ENCODE results near the gene FAM219B. TPM values are rescaled to one million over a fixed set of nuclear protein-coding genes. Genes with fewer than 3 reads are reported as not detected.

Gene FAM219B
- total and polyA plus RNA-seq, 2 of the 8 experiments (the other 6 are each of a cell fraction or from before 2014, with no cell fraction given): 57.1 to 66.6 TPM

DNA sequence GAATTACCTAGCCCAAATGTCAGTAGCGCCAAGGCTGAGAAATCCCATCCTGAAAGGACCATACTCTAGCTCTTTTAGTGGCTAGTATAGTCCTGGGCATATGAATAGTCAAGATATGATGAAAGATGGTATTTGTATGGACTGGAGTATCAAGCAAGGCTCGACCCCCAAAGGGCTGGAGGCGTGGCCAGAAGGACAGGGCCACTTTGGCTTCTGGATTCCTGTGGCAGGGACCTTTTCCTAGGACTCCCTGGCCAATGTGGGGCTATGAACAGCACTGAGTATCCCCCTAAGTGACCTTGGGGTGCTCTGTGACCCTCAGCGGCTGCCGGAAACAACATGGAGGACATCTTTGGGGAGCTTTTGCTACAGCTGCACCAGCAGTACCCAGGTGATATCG, 10.8 kb downstream of the FAM219B start:
- Histone ChIP-seq H3K23me2 (ENCODE audit: low read depth, low read length) (no peaks in the 10 kb centered on the region), H3K27ac (ENCODE audit: low read depth, low read length) (no peak overlapping the region), H3K79me2 (ENCODE audit: control insufficient read depth in 1 of 2, insufficient read depth in 2 of 2, low read length in 2 of 2) (no peaks in the 10 kb centered on the region), H2BK15ac (ENCODE audit: low read length) (no peak overlapping the region), H2AFZ (ENCODE audit: low read length) (no peak overlapping the region), H3K9ac (replicated peaks in 1 of 4; ENCODE audit: extremely low read depth in 1 of 4, low read depth in 3 of 4, low read length in 3 of 4) (no peak overlapping the region), H3K56ac (replicated peaks; ENCODE audit: insufficient read length, low read depth, low read length) (no peak overlapping the region), H3K27me3 (replicated peaks in 1 of 4; ENCODE audit: control insufficient read depth in 3 of 4, extremely low read depth in 1 of 4, insufficient read depth in 3 of 4, low read length in 3 of 4) (no peaks in the 10 kb centered on the region), H3K4me3 (ENCODE audit: extremely low read depth in 1 of 4, insufficient read depth in 2 of 4, low read depth in 3 of 4, low read length in 4 of 4) (no peak overlapping the region), H4K5ac (ENCODE audit: insufficient read length, low read depth, low read length) (no peak overlapping the region), H3K23ac (ENCODE audit: insufficient read length) (no peak overlapping the region), H3K79me1 (ENCODE audit: low read depth, low read length) (no peaks in the 10 kb centered on the region), H2AK5ac (ENCODE audit: low read depth, low read length) (no peak overlapping the region), H3K14ac (ENCODE audit: insufficient read length) (no peak overlapping the region), H4K91ac (replicated peaks; ENCODE audit: insufficient read length, low read length) (no peak overlapping the region), H3K18ac (ENCODE audit: extremely low read depth, low read length) (no peak overlapping the region), H3K4me1 (replicated peaks in 1 of 4; ENCODE audit: control insufficient read depth in 3 of 4, insufficient read depth in 4 of 4, low read length in 3 of 4) (no peaks in the 10 kb centered on the region), H3K4ac (replicated peaks; ENCODE audit: insufficient read length, low read depth, low read length) (no peak overlapping the region), H2BK120ac (replicated peaks; ENCODE audit: low read depth, low read length) (no peak overlapping the region), H4K8ac (ENCODE audit: extremely low read depth, insufficient read depth, low read length) (no peak overlapping the region), H2BK20ac (ENCODE audit: low read length) (no peak overlapping the region), H3K36me3 (ENCODE audit: control insufficient read depth in 2 of 4, insufficient read depth in 4 of 4, low read length in 3 of 4) (peaks cover 16 to 46% (median 34%) of the 10 kb centered on the region in 4 experiments), H2BK5ac (ENCODE audit: low read depth, low read length) (no peak overlapping the region), H3K4me2 (ENCODE audit: insufficient read depth in 1 of 2, low read depth in 2 of 2, low read length in 2 of 2) (no peak overlapping the region), H4K20me1 (replicated peaks in 1 of 2; ENCODE audit: control insufficient read depth in 1 of 2, insufficient read depth in 2 of 2, low read length in 2 of 2) (peaks cover 1 to 6% of the 10 kb centered on the region in 2 experiments), H3K9me3 (ENCODE audit: insufficient read depth in 2 of 2, low read depth in 1 of 2, low read length in 1 of 2) (no peaks in the 10 kb centered on the region), H2BK12ac (ENCODE audit: low read depth, low read length) (no peak overlapping the region)
- FAIRE-seq (no peak), DNase-seq (ENCODE audit: low read depth in 1 of 2, low spot score in 2 of 2) (no peak)
- TF ChIP-seq BACH1 (IDR thresholded peaks at IDR 0.05; ENCODE audit: low read length) (no peak), EP300 (IDR thresholded peaks at IDR 0.05; ENCODE audit: borderline replicate concordance in 1 of 2, low read depth in 2 of 2, low read length in 2 of 2) (no peak), KDM1A (IDR thresholded peaks at IDR 0.05; ENCODE audit: borderline replicate concordance, low read length) (no peak), SUZ12 (IDR thresholded peaks at IDR 0.05; ENCODE audit: low read length) (no peak), ZNF274 (IDR thresholded peaks at IDR 0.05; ENCODE audit: borderline replicate concordance, extremely low read depth, low read length) (no peak), CBX5 (IDR thresholded peaks at IDR 0.05; ENCODE audit: low read depth, low read length) (no peak), POU5F1 (IDR thresholded peaks at IDR 0.05; ENCODE audit: low read depth, low read length) (no peak), RXRA (IDR thresholded peaks at IDR 0.05; ENCODE audit: insufficient read depth, low read depth, low read length) (no peak), NANOG (IDR thresholded peaks at IDR 0.05; ENCODE audit: insufficient read depth, low read depth, low read length, poor library complexity, severe bottlenecking) (no peak), SP1 (IDR thresholded peaks at IDR 0.05; ENCODE audit: low read depth, low read length) (no peak), BRCA1 (IDR thresholded peaks at IDR 0.05; ENCODE audit: low read depth, low read length) (no peak)
- WGBS, 2 experiments (ENCODE audit: extremely low coverage in 1 of 2, insufficient coverage in 1 of 2, insufficient read length in 1 of 2, insufficient replicate concordance in 2 of 2, low coverage in 1 of 2, low lambda C conversion rate in 2 of 2, missing lambda C conversion rate in 1 of 2): 94% methylated on average over 6 of the region's 6 CpGs; no CpG with 5 or more reads in 1 of the 2 experiments
- ChIA-PET POLR2A (ENCODE audit: partially characterized antibody) (interaction anchor here (1.1 to 8.4 kb wide), 9 partner anchors 10 to 91 kb away, joined by 3 to 84 read pairs (median 4); partner anchors contain the start of genes FAM219B and SCAMP2), CTCF (ENCODE audit: partially characterized antibody) (interaction anchor here (1.1 to 2.5 kb wide), 5 partner anchors 9 to 68 kb away, joined by 3 to 10 read pairs (median 3); no protein-coding TSS in a partner anchor)

All from H1 (cell line).